Measurements from ENCODE around the gene NHSL1. TPM values are rescaled to one million over a fixed set of nuclear protein-coding genes. Genes with fewer than 3 reads are reported as not detected.

NHSL1 gene
- total RNA-seq, 2 donors from 2014 or later, result 82.8 to 94.8 TPM

GRCh38 chr6:138440296-138440695 is 59.0 kb downstream of the NHSL1 start:
- no peak for DNase-seq
- Histone ChIP-seq H3K36me3 (no peaks in the 10 kb centered on the region), H3K27me3 (no peaks in the 10 kb centered on the region), H3K9me3 (no peaks in the 10 kb centered on the region), H3K4me1 (no peaks in the 10 kb centered on the region), H3K27ac (no peak overlapping the region), H3K4me3 (no peak overlapping the region), H3K9ac (ENCODE audit: low read depth in 2 of 2, low read length in 2 of 2) (no peak overlapping the region)
- TF ChIP-seq, protein P1, sequence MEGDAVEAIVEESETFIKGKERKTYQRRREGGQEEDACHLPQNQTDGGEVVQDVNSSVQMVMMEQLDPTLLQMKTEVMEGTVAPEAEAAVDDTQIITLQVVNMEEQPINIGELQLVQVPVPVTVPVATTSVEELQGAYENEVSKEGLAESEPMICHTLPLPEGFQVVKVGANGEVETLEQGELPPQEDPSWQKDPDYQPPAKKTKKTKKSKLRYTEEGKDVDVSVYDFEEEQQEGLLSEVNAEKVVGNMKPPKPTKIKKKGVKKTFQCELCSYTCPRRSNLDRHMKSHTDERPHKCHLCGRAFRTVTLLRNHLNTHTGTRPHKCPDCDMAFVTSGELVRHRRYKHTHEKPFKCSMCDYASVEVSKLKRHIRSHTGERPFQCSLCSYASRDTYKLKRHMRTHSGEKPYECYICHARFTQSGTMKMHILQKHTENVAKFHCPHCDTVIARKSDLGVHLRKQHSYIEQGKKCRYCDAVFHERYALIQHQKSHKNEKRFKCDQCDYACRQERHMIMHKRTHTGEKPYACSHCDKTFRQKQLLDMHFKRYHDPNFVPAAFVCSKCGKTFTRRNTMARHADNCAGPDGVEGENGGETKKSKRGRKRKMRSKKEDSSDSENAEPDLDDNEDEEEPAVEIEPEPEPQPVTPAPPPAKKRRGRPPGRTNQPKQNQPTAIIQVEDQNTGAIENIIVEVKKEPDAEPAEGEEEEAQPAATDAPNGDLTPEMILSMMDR (IDR thresholded peaks at IDR 0.05), result no peak
- intact Hi-C loops (cut with DNase I), result no loop called here

DNA sequence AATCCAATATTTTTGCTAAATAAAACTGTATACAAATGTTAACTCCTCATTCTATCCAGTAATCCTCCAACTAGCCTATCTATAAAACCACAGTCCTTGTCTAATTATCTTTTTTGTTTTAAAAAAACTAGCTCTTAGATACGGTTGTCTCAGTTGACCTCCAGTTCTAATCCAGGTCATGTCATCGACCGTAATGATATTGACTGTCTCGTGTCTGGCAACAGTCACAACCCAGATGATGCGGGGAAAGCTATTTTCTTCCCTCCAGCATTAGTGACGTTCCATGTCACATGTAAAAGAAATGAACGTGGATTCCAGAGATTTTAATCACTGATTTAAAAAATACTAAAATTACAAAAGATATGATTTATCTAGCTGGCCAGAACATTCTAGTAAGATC is 59.7 kb downstream of the NHSL1 start:
- DNase-seq, result no peak
- intact Hi-C loops (cut with DNase I), result no loop called here
- Histone ChIP-seq H3K9me3 (no peaks in the 10 kb centered on the region), H3K27me3 (no peaks in the 10 kb centered on the region), H3K27ac (no peak overlapping the region), H3K36me3 (no peaks in the 10 kb centered on the region), H3K4me3 (no peak overlapping the region), H3K9ac (ENCODE audit: low read depth in 2 of 2, low read length in 2 of 2) (no peak overlapping the region), H3K4me1 (no peaks in the 10 kb centered on the region)
- TF ChIP-seq, protein P1 (IDR thresholded peaks at IDR 0.05), result no peak

- DNase-seq, result no peak
- Histone ChIP-seq H3K4me1 (no peaks in the 10 kb centered on the region), H3K27me3 (no peaks in the 10 kb centered on the region), H3K4me3 (no peak overlapping the region), H3K36me3 (no peaks in the 10 kb centered on the region), H3K9me3 (no peaks in the 10 kb centered on the region), H3K9ac (ENCODE audit: low read depth in 2 of 2, low read length in 2 of 2) (no peak overlapping the region), H3K27ac (no peak overlapping the region)
- TF ChIP-seq, protein P1 (IDR thresholded peaks at IDR 0.05), result no peak
- intact Hi-C loops (cut with DNase I), result loop anchor here (5.0 kb wide), 1 partner anchor 157 kb away; no protein-coding TSS in a partner anchor
These were observed 64.4 kb downstream of the NHSL1 start for GRCh38 chr6:138434925-138435324.

DNA sequence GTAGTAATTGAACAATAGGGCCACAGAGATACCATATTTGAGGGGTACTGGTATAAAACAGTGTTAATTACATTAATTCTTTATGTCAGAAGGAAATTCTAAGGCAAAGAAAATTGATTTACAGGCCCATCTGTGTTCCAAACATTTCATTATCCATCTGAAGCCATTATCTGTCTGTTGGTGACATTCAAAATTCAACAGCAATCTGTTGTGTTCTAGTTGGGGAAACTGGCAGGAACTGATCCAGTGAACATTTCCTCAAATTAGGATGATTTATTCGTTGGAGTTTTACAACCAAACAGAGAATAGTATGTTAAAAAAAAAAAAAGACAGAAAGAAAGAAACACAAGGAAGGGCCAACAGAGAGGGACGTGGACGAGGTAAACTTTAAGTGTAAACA is 65.2 kb downstream of the NHSL1 start:
- Histone ChIP-seq H3K4me3 (no peak overlapping the region), H3K36me3 (no peaks in the 10 kb centered on the region), H3K9ac (ENCODE audit: low read depth in 2 of 2, low read length in 2 of 2) (no peak overlapping the region), H3K4me1 (no peaks in the 10 kb centered on the region), H3K9me3 (no peaks in the 10 kb centered on the region), H3K27me3 (no peaks in the 10 kb centered on the region), H3K27ac (no peak overlapping the region)
- intact Hi-C loops (cut with DNase I), result loop anchor here (5.0 kb wide), 1 partner anchor 158 kb away; no protein-coding TSS in a partner anchor
- no peak for DNase-seq
- TF ChIP-seq, protein P1 (IDR thresholded peaks at IDR 0.05), result no peak

DNA sequence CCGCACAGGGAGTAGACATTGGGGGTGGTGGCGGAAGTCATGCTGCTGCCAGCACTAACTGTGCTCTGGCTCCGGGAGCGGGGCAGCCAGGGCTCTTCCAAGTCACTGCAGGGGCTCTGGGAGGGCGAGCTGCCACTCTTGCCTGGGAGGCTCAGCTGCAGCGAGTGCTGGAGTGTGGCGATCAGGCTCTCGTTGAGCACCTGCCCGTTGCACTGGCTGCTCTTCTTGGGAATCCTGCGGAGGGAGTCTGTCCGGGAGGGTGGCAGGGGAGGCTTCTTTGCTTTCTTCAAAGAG is 67.3 kb downstream of the NHSL1 start:
- intact Hi-C loops (cut with DNase I), result loop anchor here (5.0 kb wide), 1 partner anchor 160 kb away; no protein-coding TSS in a partner anchor
- no peak for DNase-seq
- H3K36me3 ChIP-seq, result no peaks in the 10 kb centered on the region

More for the DNA sequence above, 67.3 kb downstream of the NHSL1 start:
- Histone ChIP-seq H3K27me3 (no peaks in the 10 kb centered on the region), H3K4me3 (no peak overlapping the region), H3K9ac (ENCODE audit: low read depth in 2 of 2, low read length in 2 of 2) (no peak overlapping the region), H3K4me1 (no peaks in the 10 kb centered on the region), H3K9me3 (no peaks in the 10 kb centered on the region), H3K27ac (no peak overlapping the region)
- TF ChIP-seq, protein P1 (IDR thresholded peaks at IDR 0.05), result no peak
